Eye (tissue), 1 donor: Measurements from ENCODE around the gene PIGT.
"Not testable (repeated sequence)": the region's sequence is repeated elsewhere in the genome, so short reads cannot be mapped to it uniquely, and the experiment has no call there.

Experiments used
- DNase-seq: peaks from one replicate; pipeline ENCODE4 v3.0.0-alpha.2; 2015

Gene PIGT

GRCh38 chr20:45467172-45467571 is 51.2 kb downstream of the PIGT start:
- DNase-seq, result no peak

DNA sequence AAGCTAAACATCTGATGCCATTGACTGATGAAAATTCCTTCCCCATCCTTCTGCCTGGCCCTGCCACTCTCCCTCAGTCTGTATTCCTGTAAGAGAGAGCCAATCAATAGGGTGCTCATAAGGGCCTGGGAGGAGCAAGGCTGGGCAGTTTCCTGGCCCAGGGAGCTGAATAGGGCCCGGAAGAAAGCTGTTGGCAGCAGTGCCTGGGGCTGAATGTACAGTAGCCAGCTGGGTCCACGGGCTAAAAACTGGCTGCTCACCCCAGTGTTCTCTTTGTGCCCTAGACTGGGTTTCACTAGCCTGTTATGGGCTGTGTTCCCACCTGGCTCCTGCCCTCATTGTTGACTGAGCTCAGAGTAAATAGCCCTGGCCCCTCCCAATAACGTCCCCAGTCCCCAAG is 51.9 kb downstream of the PIGT start:
- no peak for DNase-seq

GRCh38 chr20:45469336-45470261 is 53.7 kb downstream of the PIGT start, which contains the start of gene WFDC2:
TSS of gene WFDC2 (plus strand) at chr20:45469753. CDS start at chr20:45469782, 29 bp downstream.
- DNase-seq, result peak; percentile 61

GRCh38 chr20:45470262-45470931 is 54.5 kb downstream of the PIGT start:
- peak; percentile 81 for DNase-seq

DNA sequence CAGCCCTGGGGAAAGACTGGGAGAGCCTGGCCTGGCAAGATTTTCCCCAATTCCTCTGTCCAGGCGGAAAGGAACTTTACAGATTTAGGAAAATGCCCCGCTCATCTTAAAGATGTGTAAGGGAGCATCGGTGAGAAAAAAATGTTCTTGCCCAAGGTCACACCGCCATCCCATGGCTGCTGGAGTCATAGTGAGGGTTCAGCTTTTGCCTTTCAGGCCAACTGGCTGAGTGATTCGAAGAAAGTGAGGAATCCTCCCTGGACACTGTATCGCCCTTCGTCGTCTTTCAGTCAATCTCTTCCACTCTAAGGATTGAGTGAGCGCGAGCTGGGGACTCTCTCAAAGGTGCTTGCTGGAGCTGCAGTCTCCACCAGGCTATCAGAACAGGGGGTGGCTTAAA is 55.0 kb downstream of the PIGT start:
- peak; percentile 69 for DNase-seq

DNA sequence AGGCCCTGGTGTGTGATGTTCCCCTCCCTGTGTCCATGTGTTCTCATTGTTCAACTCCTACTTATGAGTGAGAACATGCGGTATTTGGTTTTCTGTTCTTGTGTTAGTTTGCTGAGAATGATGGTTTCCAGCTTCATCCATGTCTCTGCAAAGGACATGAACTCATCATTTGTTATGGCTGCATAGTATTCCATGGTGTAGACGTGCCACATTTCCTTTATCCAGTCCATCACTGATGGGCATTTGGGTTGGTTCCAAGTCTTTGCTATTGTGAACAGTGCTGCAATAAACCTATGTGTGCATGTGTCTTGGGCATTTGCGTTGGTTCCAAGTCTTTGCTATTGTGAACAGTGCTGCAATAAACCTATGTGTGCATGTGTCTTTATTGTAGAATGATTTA is 56.3 kb downstream of the PIGT start:
- DNase-seq, result not testable (repeated sequence)
